Left kidney (tissue), 2 donors: ENCODE data around the gene CCDC80. TPM values are rescaled to one million over a fixed set of nuclear protein-coding genes. Genes with fewer than 3 reads are reported as not detected.
A peak's percentile ranks its signal among the peaks of the same experiment; 100 is the strongest.
"Not testable (repeated sequence)": the region's sequence is repeated elsewhere in the genome, so short reads cannot be mapped to it uniquely, and the experiment has no call there.

Source experiments
- DNase-seq: peaks from one replicate; pipeline ENCODE4 v3.0.0-alpha.2; 2013
- polyA plus RNA-seq: library from polyadenylated mRNA; unstranded; fragments of 120-200 nt; gene quantifications from one replicate; pipeline ENCODE4 v1.2.1, GENCODE V29; 2013; ENCODE audit not compliant: insufficient read length

Gene CCDC80
- polyA plus RNA-seq, 1 donor, result 97.9 TPM

- no peak for DNase-seq
Observed at GRCh38 chr3:112594856-112595255, 46.1 kb downstream of the CCDC80 start.

GRCh38 chr3:112593258-112593657 is 47.7 kb downstream of the CCDC80 start:
- no peak for DNase-seq

- no peak for DNase-seq
Observed at GRCh38 chr3:112587336-112587735, 53.6 kb downstream of the CCDC80 start.

GRCh38 chr3:112585782-112586181 is 55.2 kb downstream of the CCDC80 start:
- no peak for DNase-seq

- DNase-seq, result no peak
Observed at GRCh38 chr3:112583105-112583504, 57.8 kb downstream of the CCDC80 start.

GRCh38 chr3:112582244-112582874 is 58.6 kb downstream of the CCDC80 start:
- peak; percentile 52 for DNase-seq

GRCh38 chr3:112579697-112580096 is 61.2 kb downstream of the CCDC80 start:
- DNase-seq, result no peak

- no peak for DNase-seq
Observed at GRCh38 chr3:112579232-112579631, 61.7 kb downstream of the CCDC80 start.

GRCh38 chr3:112572701-112573100 is 68.2 kb downstream of the CCDC80 start:
- no peak for DNase-seq

GRCh38 chr3:112569265-112569664 is 71.7 kb downstream of the CCDC80 start:
- DNase-seq, result no peak

- DNase-seq, result no peak
Observed at GRCh38 chr3:112568642-112569041, 72.3 kb downstream of the CCDC80 start.

- DNase-seq, result no peak
Observed at GRCh38 chr3:112564940-112565305, 76.0 kb downstream of the CCDC80 start.

- DNase-seq, result not testable (repeated sequence)
Observed at GRCh38 chr3:112564247-112564939, 76.5 kb downstream of the CCDC80 start.

- DNase-seq, result peak; percentile 98
Observed at GRCh38 chr3:112561734-112562529, 79.0 kb downstream of the CCDC80 start, which contains the start of the genes ATG3 and SLC35A5. TSS of gene ATG3 (minus strand) at chr3:112561962. CDS start at chr3:112561528, 434 bp downstream. TSS of gene SLC35A5 (plus strand) at chr3:112562045. CDS start at chr3:112563404, 1,359 bp downstream.

GRCh38 chr3:112561484-112561733 is 79.5 kb downstream of the CCDC80 start:
- DNase-seq, result no peak

GRCh38 chr3:112560721-112561483 is 80.0 kb downstream of the CCDC80 start:
- DNase-seq, result peak; percentile 81

GRCh38 chr3:112560307-112560706 is 80.6 kb downstream of the CCDC80 start:
- DNase-seq, result no peak

- no peak for DNase-seq
Observed at GRCh38 chr3:112557976-112558375, 83.0 kb downstream of the CCDC80 start.

GRCh38 chr3:112555535-112556170 is 85.3 kb downstream of the CCDC80 start:
- no peak for DNase-seq

- no peak for DNase-seq
Observed at GRCh38 chr3:112550859-112551258, 90.1 kb downstream of the CCDC80 start.
